GM10248 (cell line): Measurements from ENCODE around the gene KIAA1210.

Experiments used
- CTCF ChIA-PET: fragments of 300-600 bp; sonication (Branson Sonifier 250); formaldehyde crosslinking; extraction: SDS; loops from one replicate; lab custom pipeline; 2021; ENCODE audit warnings: antibody characterized with exemption; lab: Yijun Ruan, JAX
- POLR2A ChIA-PET: fragments of 350-650 bp; sonication (Branson Sonifier 250); formaldehyde crosslinking; extraction: SDS; loops from one replicate; lab custom pipeline; 2020; ENCODE audit warnings: antibody characterized with exemption; lab: Yijun Ruan, JAX
- DNase-seq: peaks from one replicate; pipeline ENCODE4 v3.0.0; 2012; ENCODE audit errors: extremely low spot score
- CTCF ChIP-seq: IDR thresholded peaks from 2 replicates; pipeline ENCODE4 v1.5.1; 2012; ENCODE audit warnings: mild to moderate bottlenecking, low read depth; ENCODE audit errors: extremely low read depth, missing control alignments, control extremely low read depth

Gene KIAA1210

GRCh38 chrX:119072744-119073143, 54.9 kb downstream of the KIAA1210 start, which contains the start of gene CT47C1:
TSS of gene CT47C1 (plus strand) at chrX:119072993. CDS start at chrX:119073226, 233 bp downstream.
- TF ChIP-seq CTCF, result no peak
- POLR2A ChIA-PET, result no interaction called here
- CTCF ChIA-PET, result no interaction called here
- no peak for DNase-seq

GRCh38 chrX:119071381-119071780, 56.2 kb downstream of the KIAA1210 start:
- CTCF ChIA-PET, result no interaction called here
- no peak for TF ChIP-seq CTCF
- DNase-seq, result peak; percentile 27
- POLR2A ChIA-PET, result no interaction called here

DNA sequence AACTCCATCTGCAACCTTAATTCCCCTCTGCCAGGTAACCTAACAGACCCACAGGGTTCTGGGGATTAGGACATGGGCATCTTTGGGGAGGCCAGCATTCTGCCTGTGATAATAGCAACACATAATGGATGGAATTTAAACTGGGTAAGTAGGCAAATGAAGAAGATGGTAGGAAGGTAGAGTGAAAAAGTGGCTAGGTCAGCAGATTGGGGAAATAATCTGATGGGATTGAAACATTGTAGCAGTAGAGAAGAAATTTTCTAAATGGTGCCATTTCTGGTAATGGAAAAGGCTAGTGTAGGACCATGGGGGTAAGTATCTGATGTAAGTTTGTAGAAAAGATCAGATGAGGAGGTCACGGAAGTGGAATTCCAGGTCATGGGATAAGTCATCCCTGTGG, 57.9 kb downstream of the KIAA1210 start:
- CTCF ChIA-PET, result interaction anchor here (1.1 to 5.9 kb wide), 2 partner anchors 65 to 221 kb away, joined by 3 to 25 read pairs; no protein-coding TSS in a partner anchor
- DNase-seq, result no peak
- TF ChIP-seq CTCF, result no peak
- POLR2A ChIA-PET, result no interaction called here

- POLR2A ChIA-PET, result no interaction called here
- DNase-seq, result no peak
- CTCF ChIA-PET, result interaction anchor here (1.1 to 5.9 kb wide), 2 partner anchors 64 to 220 kb away, joined by 3 to 25 read pairs; no protein-coding TSS in a partner anchor
Measured at GRCh38 chrX:119069128-119069527, 58.5 kb downstream of the KIAA1210 start.

DNA sequence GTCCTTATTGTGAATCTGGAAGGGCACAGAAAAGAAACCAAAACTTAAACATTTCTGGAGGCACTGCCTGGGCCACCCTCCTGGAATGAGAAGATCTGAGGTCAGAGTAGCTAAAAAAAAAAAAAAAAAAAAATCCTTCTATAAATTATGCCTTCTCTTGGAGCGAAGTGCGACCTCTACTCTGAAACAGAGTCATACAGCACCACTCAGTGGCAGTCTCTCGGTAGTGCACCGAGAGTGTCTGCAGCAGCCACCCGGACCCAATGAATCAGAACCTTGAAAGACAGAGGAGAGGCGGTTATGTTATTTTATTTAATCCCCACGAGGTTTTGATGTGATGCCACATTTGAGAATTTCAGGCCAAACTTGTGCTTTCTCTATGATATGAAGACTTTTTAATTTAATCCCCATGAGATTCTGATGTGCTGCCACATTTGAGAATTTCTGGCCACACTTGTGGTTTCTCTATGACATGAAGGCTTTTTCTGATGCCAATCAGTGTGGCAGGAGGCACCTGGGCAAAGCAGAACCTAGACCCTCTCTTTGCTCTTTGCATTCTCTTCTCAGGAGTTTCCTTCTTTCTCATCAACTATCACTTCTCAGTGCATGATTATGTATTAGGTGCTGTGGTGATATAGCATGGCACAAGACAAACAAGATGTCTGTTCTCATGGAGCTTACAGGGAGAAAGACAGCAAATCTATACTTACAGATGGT, 60.4 kb downstream of the KIAA1210 start:
- POLR2A ChIA-PET, result no interaction called here
- DNase-seq, result peak; percentile 29
- CTCF ChIA-PET, result interaction anchor here (0.6 to 5.9 kb wide), 7 partner anchors 10 to 228 kb away, joined by 3 to 25 read pairs (median 5); no protein-coding TSS in a partner anchor
- peak; percentile 42 for TF ChIP-seq CTCF

More at GRCh38 chrX:119069128-119069527, 58.5 kb downstream of the KIAA1210 start:
- TF ChIP-seq CTCF, result no peak

DNA sequence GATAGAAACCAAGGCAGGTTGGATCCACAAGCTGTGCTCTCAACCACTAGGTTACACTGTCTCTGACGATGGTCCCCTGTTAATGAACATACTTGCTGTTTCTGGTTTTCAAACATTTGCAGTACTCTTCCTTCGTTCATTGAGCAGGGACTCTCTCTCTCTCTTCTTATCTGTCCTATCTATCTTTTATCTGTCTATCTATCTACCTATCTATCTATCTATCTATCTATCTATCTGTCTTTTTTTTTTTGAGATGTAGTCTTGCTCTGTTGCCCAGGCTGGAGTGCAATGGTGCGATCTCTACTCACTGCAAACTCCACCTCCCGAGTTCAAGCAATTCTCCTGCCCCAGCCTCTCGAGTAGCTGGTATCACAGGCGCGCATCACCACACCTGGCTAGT, 64.2 kb downstream of the KIAA1210 start:
- POLR2A ChIA-PET, result no interaction called here
- no peak for TF ChIP-seq CTCF
- DNase-seq, result no peak
- CTCF ChIA-PET, result interaction anchor here (1.2 kb wide), 1 partner anchor 56 kb away, joined by 3 read pairs; no protein-coding TSS in a partner anchor
